CD4-positive, alpha-beta T cell treated with Interleukin-6 at 100 ng/mL for 8 hours (primary cell): ENCODE results near the gene KRI1.
A peak's percentile ranks its signal among the peaks of the same experiment; 100 is the strongest.
"Not testable (repeated sequence)": the region's sequence is repeated elsewhere in the genome, so short reads cannot be mapped to it uniquely, and the experiment has no call there.

Experiments used
- DNase-seq: peaks from one replicate; pipeline ENCODE4 v3.0.0-alpha.2; 2020; ENCODE audit warnings: mixed read lengths, low spot score

The KRI1 gene

DNA sequence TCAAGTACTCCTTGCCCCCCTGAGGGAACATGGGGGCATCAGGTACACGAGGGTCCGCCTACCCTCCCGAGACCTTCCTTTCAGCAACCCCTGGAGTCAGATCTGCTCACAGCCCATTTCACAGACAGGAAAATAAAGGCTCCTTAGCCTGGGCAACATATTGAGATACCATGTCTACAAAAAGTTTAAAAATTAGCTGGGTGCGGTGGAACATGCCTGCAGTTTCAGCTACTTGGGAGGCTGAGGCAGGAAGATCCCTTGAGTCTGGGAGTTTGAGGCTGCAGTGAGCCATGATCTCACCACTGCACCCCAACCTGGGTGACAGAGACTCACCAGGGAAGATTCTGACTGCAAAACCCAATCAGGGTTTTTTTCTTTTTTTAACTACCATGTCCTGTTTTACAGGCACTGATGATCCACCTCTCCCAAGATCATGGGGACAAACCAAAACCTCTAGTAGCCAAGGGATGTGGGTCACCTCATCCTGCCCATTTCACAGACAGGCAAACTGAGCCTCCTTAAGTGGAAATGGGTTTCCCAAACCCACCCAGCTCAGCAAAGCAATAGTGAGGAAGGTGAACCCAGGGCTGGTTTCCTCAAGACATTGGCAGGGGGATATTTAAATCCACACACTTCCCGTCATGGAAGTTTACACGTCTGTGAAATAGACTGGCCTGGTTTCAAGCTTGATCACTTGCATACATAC is 9.4 kb upstream of the KRI1 start:
- DNase-seq: no peak

DNA sequence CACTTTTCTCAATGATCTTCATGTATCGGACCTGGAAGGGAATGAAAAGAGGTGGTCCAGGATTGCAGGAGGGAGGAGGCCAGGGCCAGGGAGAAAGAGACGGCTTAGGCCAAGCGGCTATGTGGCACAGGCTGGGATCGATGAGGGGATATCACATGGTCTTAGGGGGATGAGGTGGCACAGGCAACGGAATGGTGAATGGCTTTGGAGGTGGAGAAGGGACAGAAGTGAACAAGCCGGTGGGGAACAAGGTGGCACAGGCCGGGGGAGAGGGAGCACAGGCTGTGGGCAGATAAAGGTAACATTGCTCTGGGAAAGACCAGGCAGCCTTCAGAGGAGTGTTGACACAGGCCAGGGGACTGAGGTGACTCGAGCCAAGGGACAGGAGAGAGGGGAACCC is 8.7 kb upstream of the KRI1 start:
- DNase-seq: no peak

DNA sequence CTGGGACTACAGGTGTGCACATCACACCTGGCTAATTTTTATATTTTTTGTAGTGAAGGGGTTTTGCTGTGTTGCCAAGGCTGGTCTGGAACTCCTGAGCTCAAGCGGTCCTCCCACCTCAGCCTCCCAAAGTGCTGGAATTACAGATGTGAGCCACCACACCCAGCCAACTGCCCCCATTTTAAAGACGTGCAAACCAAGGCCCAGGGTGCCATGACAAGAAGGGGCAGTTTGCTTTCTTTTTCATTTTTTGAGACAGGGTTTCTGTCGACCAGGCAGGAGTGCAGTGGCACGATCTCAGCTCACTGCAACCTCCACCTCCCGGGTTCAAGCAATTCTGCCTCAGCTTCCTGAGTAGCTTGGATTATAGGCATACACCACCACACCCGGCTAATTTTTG is 8.0 kb upstream of the KRI1 start:
- DNase-seq: not testable (repeated sequence)

DNA sequence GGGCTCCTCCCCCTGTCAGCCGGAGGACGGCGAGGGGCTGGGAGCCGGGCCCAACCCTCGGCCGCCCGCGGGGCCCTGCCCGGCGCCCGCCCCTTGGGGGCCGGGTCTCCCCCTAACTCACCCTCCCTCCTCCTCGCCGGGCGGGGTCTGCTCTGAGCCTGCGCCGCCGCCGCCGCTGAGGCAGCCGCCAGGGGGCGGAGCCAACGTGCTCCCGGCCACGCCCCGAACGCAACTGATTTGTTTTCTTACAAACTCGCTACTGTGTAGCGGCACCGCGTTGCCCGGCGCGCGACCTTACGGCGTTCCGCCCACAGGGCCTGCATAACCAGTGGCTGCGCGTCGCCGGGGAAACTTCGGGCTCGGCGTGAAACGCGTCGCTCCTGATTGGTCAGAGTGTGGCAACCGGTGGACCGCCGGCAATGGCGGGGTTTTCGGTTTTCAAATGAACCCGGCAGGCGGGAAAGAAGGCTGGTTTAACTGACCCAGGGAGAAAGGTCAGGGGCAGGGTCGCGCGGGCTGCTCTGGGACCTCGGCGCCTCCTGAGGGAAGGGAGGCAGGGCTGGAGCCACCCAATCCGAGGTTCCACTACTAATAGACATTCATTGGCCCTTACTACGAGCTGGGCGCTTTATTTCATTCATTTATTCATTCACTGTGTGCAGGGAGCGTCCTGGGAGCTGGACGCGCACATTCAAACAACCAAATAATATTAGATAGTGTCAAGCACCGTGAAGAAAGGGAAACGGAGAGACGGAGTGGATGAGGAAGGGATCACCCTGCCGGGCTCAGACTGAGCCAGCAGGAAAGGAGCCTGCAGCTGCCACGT is 3.2 kb upstream of the KRI1 start, which contains the start of gene CDKN2D:
TSS of gene CDKN2D (minus strand) at position 154 of the 826 bp plus-strand sequence. CDS start 326 bp downstream, outside the sequence.
- peak; percentile 100 for DNase-seq

DNA sequence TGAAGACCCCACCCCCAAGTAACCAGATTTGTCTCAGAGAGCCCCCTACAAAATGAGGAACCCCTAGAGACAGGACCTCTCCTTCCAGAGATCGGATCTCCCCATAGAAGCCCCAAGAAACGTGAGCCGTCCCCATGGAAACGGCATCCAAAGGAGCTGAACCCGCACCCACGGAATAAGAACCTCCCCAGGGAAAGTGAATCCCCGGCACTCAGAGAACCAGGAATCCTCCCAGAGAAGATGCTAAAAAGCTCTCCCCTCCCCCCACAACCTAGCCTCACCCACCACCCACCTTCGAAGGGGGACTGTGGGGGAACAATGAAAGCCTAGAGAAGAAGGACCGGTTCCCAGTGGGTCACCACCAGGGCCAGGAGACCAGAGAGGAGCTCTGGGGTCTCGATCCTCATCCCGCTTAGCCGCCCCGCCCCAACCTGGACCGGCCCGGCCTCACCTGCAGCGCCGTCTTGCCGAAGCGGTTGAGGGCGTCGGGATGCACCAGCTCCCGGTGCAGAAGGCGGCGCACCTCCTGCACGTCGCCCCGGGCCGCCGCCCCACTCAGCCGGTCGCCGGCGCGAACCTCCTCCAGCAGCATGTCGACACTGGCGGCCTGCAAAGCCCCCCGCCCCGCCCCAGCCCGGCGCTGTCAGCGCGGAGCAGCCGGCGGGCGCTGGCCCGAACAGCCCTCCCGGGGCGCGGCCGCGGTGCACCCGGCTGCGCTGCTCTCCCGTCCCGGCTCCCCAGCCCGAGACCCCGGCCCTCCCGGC is 2.4 kb upstream of the KRI1 start:
- DNase-seq: peak; percentile 55

DNA sequence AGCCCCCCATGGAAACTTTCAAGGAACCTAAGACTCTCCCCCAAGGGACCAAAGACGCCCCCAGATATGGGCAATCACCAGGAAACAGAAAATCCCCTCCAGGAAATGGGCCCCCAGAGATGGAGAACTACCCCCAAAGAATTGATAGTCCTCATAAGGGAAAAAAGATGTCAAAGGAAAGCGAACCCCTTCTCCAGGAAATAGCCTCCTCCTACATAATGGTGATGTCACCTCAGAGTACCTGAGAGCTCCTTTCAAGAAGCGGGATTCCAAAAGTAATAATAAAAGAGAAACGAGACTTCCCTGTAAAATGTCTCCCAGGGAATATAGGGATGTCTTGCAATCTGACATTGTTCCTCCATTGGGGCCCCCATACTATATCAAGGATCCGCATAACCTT is 1.8 kb upstream of the KRI1 start:
- no peak for DNase-seq

DNA sequence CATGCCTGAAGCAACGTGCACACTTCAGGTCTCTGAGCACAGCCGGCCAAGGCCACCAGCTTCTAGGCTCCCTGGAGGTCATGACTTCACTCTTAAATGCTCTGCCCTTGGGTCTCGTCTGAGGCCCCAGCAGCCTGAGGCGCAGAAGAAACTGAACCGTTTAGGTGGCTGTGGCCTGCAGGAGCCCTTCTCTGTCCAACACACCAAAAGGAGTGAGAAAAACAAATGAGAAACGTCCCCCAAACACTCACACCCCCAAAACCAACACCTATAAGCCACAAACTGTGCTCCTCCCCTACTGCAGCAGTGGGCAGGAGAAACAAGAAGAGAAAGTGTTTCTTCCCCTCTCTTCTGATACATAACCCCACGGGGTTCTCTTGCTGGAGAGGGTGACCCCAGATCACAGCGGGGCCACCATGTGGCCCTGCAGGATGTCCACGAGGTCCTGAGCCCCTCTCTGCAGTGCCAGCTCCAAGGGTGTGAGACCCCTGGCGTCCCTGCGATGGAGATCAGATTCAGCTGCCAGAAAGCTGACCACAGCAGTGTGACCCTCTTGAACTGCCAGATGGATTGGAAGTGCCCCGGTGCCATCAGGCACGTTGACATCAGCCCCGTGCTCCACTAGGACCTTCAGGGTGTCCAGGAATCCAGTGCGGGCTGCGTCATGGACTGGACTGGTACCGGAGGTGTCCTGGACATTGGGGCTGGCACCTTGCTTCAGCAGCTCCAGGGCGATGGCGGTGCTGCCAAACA is 1.0 kb upstream of the KRI1 start:
- DNase-seq: peak; percentile 51

DNA sequence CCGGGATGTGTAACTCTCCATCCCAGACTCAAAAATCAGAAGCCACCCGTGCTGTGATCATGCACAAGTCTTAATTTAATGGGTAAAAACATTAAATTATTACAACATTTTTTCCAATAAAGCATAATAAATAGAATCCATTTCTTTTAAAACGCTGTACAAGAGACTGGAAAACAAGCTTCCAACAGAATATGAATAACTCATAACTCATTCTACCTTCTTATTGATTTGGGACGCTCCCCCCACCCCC is 523 bp upstream of the KRI1 start:
- DNase-seq: no peak

DNA sequence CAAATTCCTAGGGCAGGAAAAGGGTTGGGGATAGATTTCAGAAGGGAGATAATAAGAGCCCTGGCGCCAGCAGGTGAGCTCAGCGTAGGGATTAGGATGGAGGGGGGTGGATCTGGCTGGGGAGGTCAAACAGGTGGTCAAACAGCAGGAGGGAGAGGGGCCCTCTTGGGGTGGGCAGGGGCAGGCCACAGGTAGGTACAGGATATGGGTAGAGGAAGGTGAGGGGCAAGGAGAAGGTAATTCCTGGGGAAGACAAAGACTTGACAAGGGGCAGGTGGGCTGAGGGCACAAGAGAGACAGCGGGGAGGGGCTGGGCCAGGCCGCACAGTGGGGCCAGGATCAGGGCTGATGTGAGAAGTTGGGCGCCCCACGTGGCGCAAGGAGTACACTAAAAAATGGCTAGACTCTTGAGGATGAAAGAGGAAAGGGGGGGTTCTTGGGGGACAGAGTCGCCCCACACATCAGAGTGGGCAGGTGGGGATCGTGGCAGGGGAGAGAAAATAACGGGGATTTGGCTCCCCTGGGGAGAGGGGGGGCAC is 713 bp downstream of the KRI1 start:
- peak; percentile 55 for DNase-seq

DNA sequence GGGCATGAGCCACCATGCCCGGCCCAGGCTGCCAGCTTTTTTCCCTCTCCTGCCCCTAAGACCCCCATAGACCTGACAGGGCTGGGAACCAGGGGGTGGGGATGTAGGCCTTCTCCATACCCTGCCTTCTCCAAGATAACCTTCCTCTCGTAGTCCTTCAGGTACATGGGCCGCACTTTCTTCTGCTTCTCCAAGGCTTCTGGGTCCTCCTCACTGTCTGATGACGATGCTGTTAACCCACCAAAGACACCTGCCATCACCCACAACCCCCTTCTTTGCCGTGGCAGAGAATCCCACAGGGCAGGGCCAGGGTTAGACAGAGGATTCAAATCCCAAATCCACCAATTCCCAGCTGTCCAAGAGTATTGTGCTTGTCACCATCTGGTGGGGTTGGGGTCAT is 3.2 kb downstream of the KRI1 start:
- no peak for DNase-seq

DNA sequence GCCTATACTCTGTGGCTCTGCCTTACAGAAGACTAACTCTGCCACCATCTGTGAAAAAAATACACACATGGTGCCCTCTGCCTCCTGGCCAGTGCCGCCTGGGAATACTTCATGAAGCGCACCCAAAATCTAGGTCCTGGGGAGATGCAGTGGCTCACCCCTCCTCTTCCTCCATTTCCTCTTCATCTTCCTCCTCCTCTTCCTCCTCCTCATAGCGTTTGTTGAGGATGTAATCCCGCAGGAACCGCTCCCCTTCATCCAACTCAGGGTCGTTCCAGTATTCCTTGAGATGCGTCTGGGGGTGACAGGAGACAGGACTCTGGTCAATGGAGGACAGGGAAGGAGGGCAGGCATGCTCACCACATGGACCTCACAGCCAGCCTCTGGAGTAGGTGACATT is 5.7 kb downstream of the KRI1 start:
- no peak for DNase-seq

DNA sequence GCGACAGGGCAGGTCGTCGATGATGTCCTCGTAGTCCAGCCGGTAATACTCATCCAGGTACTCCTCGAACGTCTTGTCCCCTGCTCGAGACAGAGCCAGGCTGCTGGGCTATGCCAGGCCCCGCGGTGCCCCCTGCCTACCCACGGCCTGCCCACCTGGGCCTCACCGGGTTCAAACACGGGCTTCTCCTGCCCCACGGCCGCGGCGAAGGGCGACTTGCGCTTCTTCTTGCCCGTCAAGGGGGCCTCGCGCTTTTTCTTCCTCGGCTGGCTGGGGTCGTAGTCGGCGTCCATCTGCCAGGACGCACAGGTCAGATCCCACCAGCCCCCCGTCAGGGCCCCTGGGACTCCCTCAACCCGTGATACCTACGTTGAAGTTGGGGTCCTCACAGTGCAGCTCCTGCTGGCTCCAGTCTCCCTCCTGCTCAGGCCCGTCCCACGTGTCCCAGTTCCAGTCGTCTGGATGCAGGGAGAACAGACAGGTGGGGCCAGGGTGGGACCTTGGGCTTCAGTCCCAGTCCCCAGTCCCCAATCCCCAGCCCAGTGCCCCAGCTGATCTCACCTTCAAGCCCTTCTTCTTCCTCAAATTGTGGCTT is 8.1 kb downstream of the KRI1 start:
- DNase-seq: no peak

DNA sequence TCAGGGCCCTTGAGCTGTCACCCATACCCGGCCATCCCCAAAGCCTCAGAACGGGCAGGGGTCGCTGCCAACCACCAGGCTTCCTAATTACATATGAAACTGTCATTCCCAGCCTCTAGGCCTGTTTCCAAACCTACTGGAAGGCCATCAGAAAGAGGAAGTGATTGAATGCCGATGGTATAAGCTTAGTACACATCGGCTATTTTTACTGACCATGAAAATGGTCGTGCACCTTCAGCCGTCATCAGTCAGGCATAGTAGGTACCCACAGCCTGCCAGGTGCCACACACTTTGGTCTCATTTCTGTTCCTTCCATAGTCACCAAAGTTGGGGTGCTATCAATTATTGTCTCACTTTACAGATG is 10.2 kb downstream of the KRI1 start:
- no peak for DNase-seq

DNA sequence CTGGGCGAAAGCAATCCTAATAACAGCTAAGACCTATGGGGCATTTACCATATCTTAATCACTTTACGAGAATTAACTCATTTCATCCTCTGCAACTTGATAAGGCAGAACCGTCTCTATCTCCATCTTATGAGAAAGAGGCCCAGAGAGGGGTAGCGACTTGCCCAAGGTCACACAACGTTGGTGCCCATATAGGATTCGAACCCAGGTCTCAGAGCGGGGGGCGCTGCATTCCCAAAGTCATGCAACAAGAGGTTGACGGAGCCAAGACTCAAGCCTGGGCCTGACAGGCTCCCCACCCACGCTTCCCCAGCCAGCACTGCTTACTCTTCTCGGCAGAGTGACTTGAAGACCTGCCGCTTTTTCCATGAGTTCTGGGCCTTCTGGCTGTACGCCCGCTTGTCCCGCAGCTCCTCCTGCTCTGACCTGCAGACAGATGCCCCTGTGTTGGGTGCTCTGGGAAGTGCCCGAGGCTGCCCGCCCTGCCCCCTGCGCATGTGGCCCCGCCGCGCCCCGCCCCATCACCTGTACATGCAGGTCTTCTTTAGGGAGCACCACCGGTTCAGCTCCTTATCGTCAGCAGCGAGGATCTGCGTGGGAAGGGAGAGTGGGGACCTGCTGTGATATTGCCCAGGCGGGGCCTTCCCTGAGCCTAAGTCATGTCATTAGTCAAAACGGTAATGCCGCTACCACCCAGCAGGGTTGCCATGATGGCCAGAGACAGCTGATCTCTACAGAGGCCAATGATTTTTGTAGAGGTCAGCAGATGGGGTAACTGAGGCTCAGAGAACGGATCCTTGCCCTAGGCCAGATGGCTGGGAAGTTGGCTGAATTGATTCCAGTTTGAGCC is 10.8 kb downstream of the KRI1 start:
- DNase-seq: no peak

DNA sequence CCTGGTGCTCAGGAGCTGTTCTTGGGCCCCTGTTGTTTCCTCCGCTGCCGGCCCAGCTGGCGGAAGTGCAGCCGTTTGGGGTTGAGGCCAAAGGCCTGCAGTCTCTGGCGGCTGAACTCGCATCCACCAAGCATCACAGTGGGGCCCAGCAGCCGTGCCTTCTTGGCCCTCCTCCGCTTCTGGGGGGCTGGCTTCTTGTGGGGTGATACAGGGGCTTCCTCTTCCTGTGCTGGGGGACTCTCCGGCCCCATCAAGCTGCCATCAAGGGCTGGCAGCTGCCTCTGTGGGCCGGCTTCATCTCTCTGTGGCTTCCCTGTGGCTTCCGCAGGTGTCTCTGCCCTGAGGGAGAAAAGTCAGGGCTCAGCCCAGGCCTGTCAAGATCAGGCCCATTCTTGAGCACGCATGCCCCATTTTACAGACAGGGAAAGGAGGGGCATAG is 11.8 kb downstream of the KRI1 start:
- peak; percentile 68 for DNase-seq

DNA sequence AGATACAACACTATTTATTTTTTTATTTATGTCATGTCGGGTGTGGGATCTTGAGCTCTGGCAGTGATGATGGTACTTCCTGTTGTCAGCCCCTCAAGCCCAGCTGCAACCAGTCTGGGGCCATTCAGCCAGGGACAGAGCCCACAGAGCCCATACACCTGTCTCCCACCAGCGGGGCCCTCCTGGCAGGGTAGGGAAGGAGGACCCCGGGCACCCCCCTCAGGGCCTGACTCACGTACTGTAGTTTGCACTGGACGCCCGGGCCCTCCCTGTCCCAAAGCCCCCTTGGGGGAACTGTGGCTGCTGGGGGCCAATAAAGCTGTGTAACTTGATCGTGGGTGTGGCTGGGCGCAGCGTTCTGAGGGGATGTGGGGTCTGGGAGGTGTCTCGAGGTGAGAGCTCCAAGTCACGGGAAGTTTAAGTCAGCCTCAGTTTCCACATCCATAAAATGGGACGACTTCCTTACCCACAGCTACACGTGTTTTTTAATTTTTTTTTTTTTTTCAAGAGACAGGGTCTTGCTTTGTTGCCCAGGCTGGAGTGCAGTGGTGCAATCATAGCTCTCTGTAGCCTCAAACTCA is 12.6 kb downstream of the KRI1 start:
- no peak for DNase-seq

DNA sequence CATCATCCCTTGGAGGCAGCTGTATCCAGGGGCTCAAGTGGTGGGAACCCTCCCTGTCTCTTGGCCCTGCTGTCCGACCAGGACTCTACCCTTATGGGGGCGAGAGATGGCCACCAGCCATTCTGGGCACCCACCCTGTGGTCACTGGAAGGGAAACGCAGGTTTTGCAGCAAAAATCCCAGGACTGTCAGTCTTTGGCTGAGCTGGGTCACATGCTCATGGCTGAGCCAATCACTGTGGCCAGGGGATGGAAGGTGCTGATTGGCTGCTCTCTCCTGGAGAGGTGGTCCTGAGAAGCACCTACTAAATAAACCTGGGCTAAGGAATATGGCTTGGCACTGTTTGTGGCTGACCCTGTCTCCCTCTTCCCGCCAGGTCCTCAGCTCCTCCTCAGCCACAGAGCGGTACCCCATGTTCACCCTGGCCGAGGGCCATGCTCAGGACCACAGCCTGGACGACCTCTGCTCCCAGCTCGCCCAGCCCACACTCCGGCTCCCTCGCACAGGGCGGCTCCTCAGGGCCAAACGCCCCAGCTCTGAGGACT is 13.2 kb downstream of the KRI1 start:
- no peak for DNase-seq

DNA sequence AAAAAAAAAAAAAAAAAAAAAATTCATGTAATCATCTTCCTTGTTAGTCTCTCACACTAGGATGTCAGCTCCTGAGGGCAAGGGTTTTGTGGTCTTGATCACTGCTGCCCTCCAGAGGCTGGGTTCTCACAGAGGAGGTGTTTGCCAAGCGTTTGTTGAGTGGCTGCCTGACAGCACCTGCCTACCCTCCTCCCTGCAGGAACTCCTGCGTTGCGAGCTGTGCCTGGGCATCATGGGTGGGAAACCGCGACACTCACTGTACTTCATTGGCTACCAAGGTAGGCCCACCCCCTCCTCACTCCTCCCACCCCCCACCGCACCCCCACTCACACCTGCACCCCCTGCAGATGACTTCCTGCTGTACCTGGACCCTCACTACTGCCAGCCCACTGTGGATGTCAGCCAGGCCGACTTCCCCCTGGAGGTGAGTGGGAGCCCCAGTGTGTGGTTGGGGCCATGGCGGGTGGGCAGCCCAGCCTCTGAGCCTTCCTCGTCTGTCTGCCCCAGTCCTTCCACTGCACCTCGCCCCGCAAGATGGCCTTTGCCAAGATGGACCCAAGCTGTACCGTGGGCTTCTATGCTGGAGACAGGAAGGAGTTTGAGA is 14.0 kb downstream of the KRI1 start:
- DNase-seq: peak; percentile 34

DNA sequence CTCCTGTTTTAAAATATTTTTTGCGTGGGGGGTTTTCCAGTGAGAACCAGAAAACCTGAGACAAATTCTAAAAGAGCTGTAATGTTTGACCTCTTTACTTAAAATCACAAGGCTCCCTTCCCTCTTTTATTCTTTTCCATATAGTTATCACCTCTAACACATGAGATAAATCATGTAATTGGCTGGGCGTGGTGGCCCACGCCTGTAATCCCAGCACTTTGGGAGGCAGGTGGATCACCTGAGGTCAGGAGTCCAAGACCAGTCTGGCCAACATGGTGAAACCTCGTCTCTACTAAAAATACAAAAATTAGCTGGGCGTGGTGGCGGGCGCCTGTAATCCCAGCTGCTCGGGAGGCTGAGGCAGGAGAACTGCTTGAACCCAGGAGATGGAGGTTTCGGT is 14.8 kb downstream of the KRI1 start:
- not testable (repeated sequence) for DNase-seq

DNA sequence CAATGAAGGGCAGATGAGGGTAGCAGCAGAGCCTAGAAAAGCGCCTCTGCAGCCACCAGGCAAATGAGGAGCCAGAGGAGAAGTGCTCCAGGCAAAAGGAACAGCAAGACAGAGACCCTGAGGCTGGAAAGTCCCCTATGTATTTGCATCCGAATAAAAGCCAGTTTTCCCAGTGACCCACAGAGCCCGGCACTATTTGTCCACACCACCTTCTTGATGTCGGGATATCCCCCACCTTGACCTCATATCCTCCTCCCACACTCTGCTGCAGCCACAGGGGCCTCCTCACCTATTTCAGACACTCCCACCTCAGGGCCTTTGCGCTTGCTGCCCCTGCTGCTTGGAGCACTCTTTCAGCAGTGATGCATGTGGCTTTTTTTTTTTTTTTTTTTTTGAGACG is 15.5 kb downstream of the KRI1 start:
- no peak for DNase-seq
